H9 (cell line): Measurements from ENCODE around the gene C10orf71. TPM values are rescaled to one million over a fixed set of nuclear protein-coding genes. Genes with fewer than 3 reads are reported as not detected.

Experiments used
- DNase-seq: peaks from one replicate; pipeline ENCODE4 v3.0.0-alpha.2; 2017
- H2AFZ ChIP-seq: one replicate; pipeline ENCODE4 v1.6.1; 2013; ENCODE audit warnings: mild to moderate bottlenecking, low read length, control low read depth, moderate library complexity
- H2AK5ac ChIP-seq: 2 replicates; pipeline ENCODE4 v1.6.1; 2013; ENCODE audit warnings: low read length, control low read depth, mixed read lengths; ENCODE audit not compliant: insufficient read length
- H2BK120ac ChIP-seq: one replicate; pipeline ENCODE4 v1.6.1; 2013; ENCODE audit warnings: low read depth, mild to moderate bottlenecking, low read length, control low read depth, inconsistent platforms; ENCODE audit not compliant: poor library complexity, severe bottlenecking
- H2BK12ac ChIP-seq: 2 replicates; pipeline ENCODE4 v1.6.1; 2013; ENCODE audit warnings: low read length, control low read depth, mixed read lengths, low read depth; ENCODE audit not compliant: insufficient read length
- H2BK15ac ChIP-seq: 2 replicates; pipeline ENCODE4 v1.6.1; 2013; ENCODE audit warnings: low read depth, low read length, control low read depth
- H2BK20ac ChIP-seq: one replicate; pipeline ENCODE4 v1.6.1; 2013; ENCODE audit warnings: low read depth, mild to moderate bottlenecking, low read length, control low read depth, inconsistent platforms; ENCODE audit not compliant: poor library complexity, severe bottlenecking
- H2BK5ac ChIP-seq: 2 replicates; pipeline ENCODE4 v1.6.1; 2013; ENCODE audit warnings: low read length, control low read depth, mixed read lengths; ENCODE audit not compliant: insufficient read length
- H3K14ac ChIP-seq: 2 replicates; pipeline ENCODE4 v1.6.1; 2013; ENCODE audit warnings: low read length, control low read depth; ENCODE audit not compliant: insufficient read depth
- H3K18ac ChIP-seq: 2 replicates; pipeline ENCODE4 v1.6.1; 2013; ENCODE audit warnings: low read depth, mild to moderate bottlenecking, mixed read lengths, low read length, control low read depth; ENCODE audit not compliant: insufficient read length
- H3K23ac ChIP-seq: 2 replicates; pipeline ENCODE4 v1.6.1; 2013; ENCODE audit warnings: low read length, control low read depth, mixed read lengths, low read depth; ENCODE audit not compliant: insufficient read length
- H3K23me2 ChIP-seq: 2 replicates; pipeline ENCODE4 v1.6.1; 2013; ENCODE audit warnings: low read depth, mild to moderate bottlenecking, mixed read lengths, low read length, control low read depth; ENCODE audit not compliant: insufficient read length, poor library complexity, severe bottlenecking
- H3K27ac ChIP-seq: 2 replicates; pipeline ENCODE4 v1.5.1; 2013; ENCODE audit warnings: low read length, control low read depth, mixed read lengths, low read depth; ENCODE audit not compliant: insufficient read length
- H3K27me3 ChIP-seq: 2 replicates; pipeline ENCODE4 v1.6.1; 2013; ENCODE audit warnings: low read length, control low read depth, inconsistent platforms; ENCODE audit not compliant: insufficient read depth
- H3K4ac ChIP-seq: 2 replicates; pipeline ENCODE4 v1.6.1; 2013; ENCODE audit warnings: low read depth, mild to moderate bottlenecking, control low read depth, inconsistent platforms, low read length, moderate library complexity
- H3K4me1 ChIP-seq: 2 replicates; pipeline ENCODE4 v1.6.1; 2013; ENCODE audit warnings: low read length, control low read depth, inconsistent platforms; ENCODE audit not compliant: insufficient read depth
- H3K4me2 ChIP-seq: 2 replicates; pipeline ENCODE4 v1.6.1; 2013; ENCODE audit warnings: low read length, control low read depth, mixed read lengths; ENCODE audit not compliant: insufficient read length, insufficient read depth
- H3K56ac ChIP-seq: 2 replicates; pipeline ENCODE4 v1.6.1; 2013; ENCODE audit warnings: low read depth, mild to moderate bottlenecking, mixed read lengths, low read length, control low read depth; ENCODE audit not compliant: insufficient read length
- H3K79me1 ChIP-seq: 2 replicates; pipeline ENCODE4 v1.6.1; 2013; ENCODE audit warnings: low read depth, mild to moderate bottlenecking, moderate library complexity, low read length, control low read depth, inconsistent platforms; ENCODE audit not compliant: insufficient read depth, poor library complexity, severe bottlenecking
- H3K79me2 ChIP-seq: 2 replicates; pipeline ENCODE4 v1.6.1; 2013; ENCODE audit warnings: low read length, control low read depth, inconsistent platforms; ENCODE audit not compliant: insufficient read depth
- H3K9ac ChIP-seq: 2 replicates; pipeline ENCODE4 v1.6.1; 2013; ENCODE audit warnings: low read length, control low read depth, mixed read lengths; ENCODE audit not compliant: insufficient read length; ENCODE audit errors: extremely low read depth
- H3K9me3 ChIP-seq: one replicate; pipeline ENCODE4 v1.6.1; 2013; ENCODE audit warnings: low read depth, low read length, inconsistent platforms; ENCODE audit not compliant: control insufficient read depth
- H3T11ph ChIP-seq: one replicate; pipeline ENCODE4 v1.6.1; 2013; ENCODE audit warnings: mild to moderate bottlenecking, low read length, control low read depth, inconsistent platforms
- H4K20me1 ChIP-seq: one replicate; pipeline ENCODE4 v1.6.1; 2013; ENCODE audit not compliant: control insufficient read depth, insufficient read length, insufficient read depth
- H4K5ac ChIP-seq: 2 replicates; pipeline ENCODE4 v1.6.1; 2013; ENCODE audit warnings: low read depth, mild to moderate bottlenecking, mixed read lengths, low read length, control low read depth; ENCODE audit not compliant: insufficient read length
- H4K8ac ChIP-seq: replicated peaks from 2 replicates; pipeline ENCODE4 v1.6.1; 2013; ENCODE audit warnings: low read length, control low read depth, mixed read lengths, low read depth; ENCODE audit not compliant: insufficient read length
- H4K91ac ChIP-seq: 2 replicates; pipeline ENCODE4 v1.6.1; 2013; ENCODE audit warnings: low read depth, mild to moderate bottlenecking, moderate library complexity, mixed read lengths, low read length, control low read depth; ENCODE audit not compliant: insufficient read length
- H3K27ac Mint-ChIP-seq, 3 experiments: 2 replicates in 2 of 3; 3 replicates in 1 of 3; pipeline ENCODE4 v1.8.0; 2020 to 2021; ENCODE audit warnings: mixed read lengths in 3 of 3, mild to moderate bottlenecking in 1 of 3, moderate library complexity in 1 of 3
- H3K27me3 Mint-ChIP-seq: 2 replicates; pipeline ENCODE4 v1.8.0; 2021; ENCODE audit warnings: low read depth, mild to moderate bottlenecking, moderate library complexity, mixed read lengths
- H3K36me3 Mint-ChIP-seq, 3 experiments: 2 replicates in 2 of 3; 3 replicates in 1 of 3; pipeline ENCODE4 v1.8.0; 2020 to 2021; ENCODE audit warnings: low read depth in 3 of 3, mixed read lengths in 3 of 3; ENCODE audit not compliant: insufficient read depth in 1 of 3
- H3K4me1 Mint-ChIP-seq, 2 experiments: 2 replicates each; pipeline ENCODE4 v1.8.0; 2020; ENCODE audit warnings: mixed read lengths in 2 of 2
- H3K4me3 Mint-ChIP-seq, 2 experiments: 2 replicates in 1 of 2; 3 replicates in 1 of 2; pipeline ENCODE4 v1.8.0; 2020 to 2021; ENCODE audit warnings: mild to moderate bottlenecking in 2 of 2, mixed read lengths in 2 of 2, moderate library complexity in 1 of 2
- H3K9me3 Mint-ChIP-seq, 2 experiments: 2 replicates in 1 of 2; 3 replicates in 1 of 2; pipeline ENCODE4 v1.8.0; 2020; ENCODE audit warnings: mild to moderate bottlenecking in 2 of 2, mixed read lengths in 2 of 2, moderate library complexity in 1 of 2
- CTCF ChIP-seq: fragments of 200-600 bp; sonication (generic); conservative IDR thresholded peaks from 3 replicates; pipeline ENCODE4 v1.8.0; 2021; ENCODE audit warnings: antibody characterized with exemption, mild to moderate bottlenecking
- total RNA-seq: library from RNA; stranded (reverse); gene quantifications from 2 replicates; pipeline ENCODE4 v1.2.1, GENCODE V29; 2021

The C10orf71 gene
- total RNA-seq, 1 experiment from 2014 or later = not detected

- no peak for TF ChIP-seq CTCF
- Histone ChIP-seq H3K9me3 (no peaks in the 10 kb centered on the region), H3K56ac (no peak overlapping the region), H3K14ac (no peak overlapping the region), H4K91ac (no peak overlapping the region), H3K23me2 (no peaks in the 10 kb centered on the region), H3K4ac (no peak overlapping the region), H4K8ac (no peak overlapping the region), H2BK5ac (no peak overlapping the region), H2BK15ac (no peak overlapping the region), H2BK20ac (no peak overlapping the region), H4K20me1 (no peaks in the 10 kb centered on the region), H4K5ac (no peak overlapping the region), H3K27me3 (no peaks in the 10 kb centered on the region), H3K79me1 (no peaks in the 10 kb centered on the region), H3T11ph (no peak overlapping the region), H3K79me2 (no peaks in the 10 kb centered on the region), H2BK12ac (no peak overlapping the region), H3K4me2 (no peak overlapping the region), H2AK5ac (no peak overlapping the region), H3K9ac (no peak overlapping the region), H3K27ac (no peak overlapping the region), H3K23ac (no peak overlapping the region), H3K4me1 (no peaks in the 10 kb centered on the region), H2AFZ (no peak overlapping the region), H2BK120ac (no peak overlapping the region), H3K18ac (no peak overlapping the region)
- H3K27me3 Mint-ChIP-seq = peaks cover 2% of the 10 kb centered on the region
- H3K9me3 Mint-ChIP-seq = no peaks in the 10 kb centered on the region; a peak in 1 of 5 replicates
- H3K4me3 Mint-ChIP-seq = no peak overlapping the region
- no peak overlapping the region for H3K27ac Mint-ChIP-seq
- DNase-seq = no peak
- no peaks in the 10 kb centered on the region; a peak in 2 of 7 replicates for H3K36me3 Mint-ChIP-seq
- no peaks in the 10 kb centered on the region for H3K4me1 Mint-ChIP-seq
These were observed 51.2 kb downstream of the C10orf71 start for GRCh38 chr10:49350138-49350537.
